Measurements from ENCODE around the gene CRTC3. TPM values are rescaled to one million over a fixed set of nuclear protein-coding genes. Genes with fewer than 3 reads are reported as not detected.

CRTC3 gene
- total and polyA plus RNA-seq, 8 donors = 7.1 to 17.6 (median 11.4) TPM

DNA sequence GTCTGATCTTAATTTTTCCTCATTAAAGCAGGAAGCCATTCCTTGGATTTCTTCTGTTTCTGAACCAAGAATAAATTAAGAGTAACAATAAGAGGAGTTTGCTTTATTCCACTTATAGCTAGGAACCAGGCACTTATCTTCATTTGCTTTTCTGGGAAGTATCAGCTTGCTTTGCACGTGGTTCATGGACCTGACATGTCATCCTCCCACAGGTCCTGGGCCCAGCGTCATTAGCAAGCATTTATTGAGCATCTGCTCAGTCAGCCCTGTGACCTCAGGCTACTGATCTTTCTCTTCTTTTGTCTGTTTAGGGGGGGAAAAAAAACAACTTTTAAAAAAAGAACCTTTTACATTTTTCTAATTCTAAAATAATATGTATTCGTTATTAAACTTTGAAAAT, 34.7 kb upstream of the CRTC3 start:
- FAIRE-seq (no peak), ATAC-seq (no peak), DNase-seq (no peak)
- Histone ChIP-seq H3K27me3 (no peaks in the 10 kb centered on the region), H3K4me3 (no peak overlapping the region), H3K36me3 (peaks cover 0 to 78% (median 12%) of the 10 kb centered on the region in 3 donors), H3K9me3 (no peaks in the 10 kb centered on the region), H3K4me1 (no peaks in the 10 kb centered on the region), H3K27ac (no peak overlapping the region)
- intact Hi-C loops (cut with DNase I) = no loop called here
- TF ChIP-seq, protein P1, sequence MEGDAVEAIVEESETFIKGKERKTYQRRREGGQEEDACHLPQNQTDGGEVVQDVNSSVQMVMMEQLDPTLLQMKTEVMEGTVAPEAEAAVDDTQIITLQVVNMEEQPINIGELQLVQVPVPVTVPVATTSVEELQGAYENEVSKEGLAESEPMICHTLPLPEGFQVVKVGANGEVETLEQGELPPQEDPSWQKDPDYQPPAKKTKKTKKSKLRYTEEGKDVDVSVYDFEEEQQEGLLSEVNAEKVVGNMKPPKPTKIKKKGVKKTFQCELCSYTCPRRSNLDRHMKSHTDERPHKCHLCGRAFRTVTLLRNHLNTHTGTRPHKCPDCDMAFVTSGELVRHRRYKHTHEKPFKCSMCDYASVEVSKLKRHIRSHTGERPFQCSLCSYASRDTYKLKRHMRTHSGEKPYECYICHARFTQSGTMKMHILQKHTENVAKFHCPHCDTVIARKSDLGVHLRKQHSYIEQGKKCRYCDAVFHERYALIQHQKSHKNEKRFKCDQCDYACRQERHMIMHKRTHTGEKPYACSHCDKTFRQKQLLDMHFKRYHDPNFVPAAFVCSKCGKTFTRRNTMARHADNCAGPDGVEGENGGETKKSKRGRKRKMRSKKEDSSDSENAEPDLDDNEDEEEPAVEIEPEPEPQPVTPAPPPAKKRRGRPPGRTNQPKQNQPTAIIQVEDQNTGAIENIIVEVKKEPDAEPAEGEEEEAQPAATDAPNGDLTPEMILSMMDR (IDR thresholded peaks at IDR 0.05) = no peak
- 70 to 72% methylated on average over 3 of the region's 3 CpGs for WGBS, 2 donors

DNA sequence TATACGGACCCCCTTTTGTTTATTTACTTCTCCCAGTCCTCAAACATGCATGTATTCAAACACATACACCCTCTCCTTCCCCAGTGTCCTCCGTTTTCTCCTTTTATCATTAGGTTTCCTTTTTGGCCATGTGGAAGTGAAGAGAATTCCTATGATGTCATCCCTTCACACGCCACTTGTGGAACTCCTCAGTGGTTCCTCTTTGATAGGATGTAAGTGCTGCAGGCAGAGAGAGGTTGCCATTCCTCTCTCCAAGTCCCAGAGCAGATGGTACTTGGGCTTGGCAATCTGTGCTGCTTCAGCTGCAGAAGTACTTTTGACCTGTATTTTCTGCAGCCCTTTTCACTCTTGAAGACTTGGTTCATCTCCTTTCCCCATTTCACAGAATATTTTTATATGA, 32.9 kb upstream of the CRTC3 start:
- 70% methylated on average over 3 of the region's 3 CpGs for WGBS, 2 donors
- H3K4me3 ChIP-seq = no peak overlapping the region
- no peaks in the 10 kb centered on the region for H3K27me3 ChIP-seq
- H3K36me3 ChIP-seq = peaks cover 2 to 64% (median 12%) of the 10 kb centered on the region in 3 donors
- intact Hi-C loops (cut with DNase I) = no loop called here
- TF ChIP-seq, protein P1 (IDR thresholded peaks at IDR 0.05) = no peak
- ATAC-seq (no peak), DNase-seq (no peak), FAIRE-seq (no peak)
- no peaks in the 10 kb centered on the region for H3K4me1 ChIP-seq
- H3K27ac ChIP-seq = no peak overlapping the region
- no peaks in the 10 kb centered on the region for H3K9me3 ChIP-seq

DNA sequence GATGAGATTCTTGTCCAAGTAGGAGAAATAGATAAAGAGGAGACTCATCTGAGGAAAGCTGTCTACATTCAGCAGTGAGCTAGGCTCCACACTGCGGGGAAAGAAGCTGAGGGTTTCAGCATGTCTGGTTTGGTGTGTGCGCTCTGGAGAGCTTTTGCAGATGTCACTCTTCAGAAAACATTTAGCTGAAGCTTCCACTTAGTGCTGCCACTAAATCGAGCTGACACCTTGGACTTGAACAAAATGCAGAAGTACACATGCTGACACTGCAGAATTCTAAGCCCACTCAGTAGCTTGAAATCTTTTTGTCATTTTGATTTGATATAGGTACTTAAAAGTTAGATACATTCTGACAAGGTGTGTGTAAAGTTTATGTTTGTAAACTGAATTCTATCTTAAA, 32.3 kb upstream of the CRTC3 start:
- ATAC-seq = peak in 1 of 4 donors; percentile 14
- Histone ChIP-seq H3K4me3 (no peak overlapping the region), H3K9me3 (no peaks in the 10 kb centered on the region), H3K27ac (no peak overlapping the region), H3K27me3 (no peaks in the 10 kb centered on the region), H3K4me1 (no peaks in the 10 kb centered on the region), H3K36me3 (peaks cover 2 to 58% (median 12%) of the 10 kb centered on the region in 3 donors)
- WGBS, 2 donors = 75 to 84% methylated on average over 3 of the region's 3 CpGs
- intact Hi-C loops (cut with DNase I) = no loop called here
- no peak for DNase-seq
- TF ChIP-seq, protein P1 (IDR thresholded peaks at IDR 0.05) = no peak
- FAIRE-seq = no peak

DNA sequence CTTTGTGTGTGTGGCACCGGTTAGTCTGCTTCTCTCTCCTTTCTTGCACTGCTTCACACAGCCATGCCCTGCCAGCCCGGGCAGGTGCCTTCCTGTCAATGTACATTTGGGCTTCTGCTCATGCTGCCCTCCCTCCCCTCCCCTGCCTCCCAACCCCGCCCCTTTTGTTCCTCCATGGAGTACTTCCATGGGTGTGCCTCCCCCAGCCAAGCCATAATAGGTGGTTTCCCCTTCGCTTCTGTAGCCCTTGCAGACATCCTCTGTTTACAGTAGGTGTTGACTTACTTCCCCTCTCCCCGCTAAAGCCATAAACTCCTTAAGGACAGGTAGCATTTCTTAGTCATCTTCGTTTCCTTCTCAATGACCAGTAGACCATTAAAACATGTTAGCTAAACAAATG, 31.8 kb upstream of the CRTC3 start:
- ATAC-seq = peak in 1 of 4 donors; percentile 12
- TF ChIP-seq, protein P1 (IDR thresholded peaks at IDR 0.05) = no peak
- Histone ChIP-seq H3K9me3 (no peaks in the 10 kb centered on the region), H3K4me3 (no peak overlapping the region), H3K36me3 (peaks cover 2 to 52% (median 12%) of the 10 kb centered on the region in 3 donors), H3K27ac (no peak overlapping the region), H3K4me1 (no peaks in the 10 kb centered on the region), H3K27me3 (no peaks in the 10 kb centered on the region)
- no peak for FAIRE-seq
- WGBS, 2 donors = 87 to 91% methylated on average over 6 of the region's 6 CpGs
- intact Hi-C loops (cut with DNase I) = no loop called here
- DNase-seq = no peak

DNA sequence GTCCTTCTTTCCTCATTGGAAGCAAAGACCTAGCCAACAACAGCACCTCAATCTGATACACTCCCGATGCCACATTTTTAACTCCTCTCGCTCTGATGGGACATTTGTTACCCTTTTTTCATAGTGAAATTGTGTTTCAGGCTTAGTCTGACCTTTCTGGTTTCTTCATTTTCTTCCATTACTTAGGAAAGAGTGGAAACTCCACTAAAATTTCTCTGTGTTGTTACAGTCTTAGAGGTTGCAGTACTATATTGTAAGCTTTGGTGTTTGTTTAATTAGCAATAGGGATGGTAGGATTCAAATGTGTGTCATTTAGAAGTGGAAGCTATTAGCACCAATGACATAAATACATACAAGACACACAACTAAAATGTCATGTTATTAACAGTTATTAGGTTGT, 29.6 kb upstream of the CRTC3 start:
- TF ChIP-seq, protein P1 (IDR thresholded peaks at IDR 0.05) = no peak
- no peak for DNase-seq
- intact Hi-C loops (cut with DNase I) = no loop called here
- no peak for ATAC-seq
- WGBS, 2 donors = 76 to 89% methylated on average over 2 of the region's 2 CpGs
- FAIRE-seq = no peak
- H3K4me3 ChIP-seq = no peak overlapping the region
- no peaks in the 10 kb centered on the region for H3K9me3 ChIP-seq
- H3K4me1 ChIP-seq = no peaks in the 10 kb centered on the region
- peaks cover 2 to 39% (median 9%) of the 10 kb centered on the region in 3 donors for H3K36me3 ChIP-seq
- no peaks in the 10 kb centered on the region for H3K27me3 ChIP-seq
- H3K27ac ChIP-seq = no peak overlapping the region

Measured in pancreas (tissue), 10 donors.